ENCODE results near the gene CD163. TPM values are rescaled to one million over a fixed set of nuclear protein-coding genes. Genes with fewer than 3 reads are reported as not detected.

CD163 gene
- total RNA-seq, 2 donors from 2014 or later, result 10.6 to 65.0 TPM

GRCh38 chr12:7431993-7432685 is 71.4 kb downstream of the CD163 start:
- WGBS, result 83% methylated on average over 5 of the region's 5 CpGs

More at GRCh38 chr12:7431993-7432685, 71.4 kb downstream of the CD163 start:
- Histone ChIP-seq H3K36me3 (no peaks in the 10 kb centered on the region), H3K9me3 (no peaks in the 10 kb centered on the region), H3K27ac (no peak overlapping the region), H3K4me1 (replicated peaks) (no peaks in the 10 kb centered on the region), H3K4me3 (no peak overlapping the region), H3K27me3 (replicated peaks; ENCODE audit: insufficient read depth) (peaks cover 2% of the 10 kb centered on the region)
- no peak for DNase-seq (ENCODE audit: low spot score)
- intact Hi-C loops (cut with DNase I), result no loop called here
- TF ChIP-seq CTCF (IDR thresholded peaks at IDR 0.05) (no peak), POLR2A (IDR thresholded peaks at IDR 0.05) (no peak), POLR2AphosphoS5 (IDR thresholded peaks at IDR 0.05) (no peak)

Other genes with a start within 250 kb of the CD163 start
- gene ACSM4, start 199.7 kb downstream of the CD163 start, total RNA-seq, result under 1 TPM in 1 of 2 donors, not detected in 1; 0.91 TPM
- gene CD163L1, start 59.6 kb downstream of the CD163 start, total RNA-seq, result 1 to 10 TPM in 1 of 2 donors, not detected in 1; 8.2 TPM
- not detected for gene APOBEC1, start 162.1 kb upstream of the CD163 start, total RNA-seq
- not detected for gene GDF3, start 192.0 kb upstream of the CD163 start, total RNA-seq
- gene DPPA3, start 207.7 kb upstream of the CD163 start, total RNA-seq, result 1 to 10 TPM in 1 of 2 donors, not detected in 1; 1.8 TPM
- gene CLEC4C, start 243.6 kb upstream of the CD163 start, total RNA-seq, result 1 to 10 TPM in 1 of 2 donors, not detected in 1; 1.3 TPM

All from prostate gland (tissue), 2 donors.